Measurements from ENCODE around the gene IGF2. TPM values are rescaled to one million over a fixed set of nuclear protein-coding genes. Genes with fewer than 3 reads are reported as not detected.

IGF2 gene
- total RNA-seq, 1 donor from 2014 or later = 21.5 TPM

GRCh38 chr11:2159536-2160413 is 20.6 kb upstream of the IGF2 start:
- no peaks in the 10 kb centered on the region for H3K4me1 Mint-ChIP-seq (ENCODE audit: low read depth, unreplicated experiment)
- H3K27ac Mint-ChIP-seq (ENCODE audit: unreplicated experiment) = no peak overlapping the region
- TF ChIP-seq CTCF (IDR thresholded peaks at IDR 0.05; ENCODE audit: partially characterized antibody, unreplicated experiment) = no peak
- H3K36me3 Mint-ChIP-seq (ENCODE audit: unreplicated experiment) = no peaks in the 10 kb centered on the region
- peaks cover 2% of the 10 kb centered on the region for H3K9me3 Mint-ChIP-seq (ENCODE audit: unreplicated experiment)
- no peak overlapping the region for H3K4me3 Mint-ChIP-seq (ENCODE audit: unreplicated experiment)
- H3K27me3 Mint-ChIP-seq (ENCODE audit: unreplicated experiment) = no peaks in the 10 kb centered on the region
- DNase-seq = no peak

GRCh38 chr11:2158966-2159365 is 19.8 kb upstream of the IGF2 start:
- no peaks in the 10 kb centered on the region for H3K27me3 Mint-ChIP-seq (ENCODE audit: unreplicated experiment)
- no peak for TF ChIP-seq CTCF (IDR thresholded peaks at IDR 0.05; ENCODE audit: partially characterized antibody, unreplicated experiment)
- no peak overlapping the region for H3K4me3 Mint-ChIP-seq (ENCODE audit: unreplicated experiment)

GRCh38 chr11:2158296-2158737 is 19.1 kb upstream of the IGF2 start:
- Mint-ChIP-seq H3K4me1 (ENCODE audit: low read depth, unreplicated experiment) (no peaks in the 10 kb centered on the region), H3K9me3 (ENCODE audit: unreplicated experiment) (peaks cover 2% of the 10 kb centered on the region), H3K4me3 (ENCODE audit: unreplicated experiment) (no peak overlapping the region), H3K27ac (ENCODE audit: unreplicated experiment) (no peak overlapping the region), H3K27me3 (ENCODE audit: unreplicated experiment) (no peaks in the 10 kb centered on the region), H3K36me3 (ENCODE audit: unreplicated experiment) (no peaks in the 10 kb centered on the region)
- TF ChIP-seq CTCF (IDR thresholded peaks at IDR 0.05; ENCODE audit: partially characterized antibody, unreplicated experiment) = no peak
- no peak for DNase-seq

More at GRCh38 chr11:2158966-2159365, 19.8 kb upstream of the IGF2 start:
- Mint-ChIP-seq H3K9me3 (ENCODE audit: unreplicated experiment) (peaks cover 2% of the 10 kb centered on the region), H3K36me3 (ENCODE audit: unreplicated experiment) (no peaks in the 10 kb centered on the region), H3K27ac (ENCODE audit: unreplicated experiment) (no peak overlapping the region), H3K4me1 (ENCODE audit: low read depth, unreplicated experiment) (no peaks in the 10 kb centered on the region)
- no peak for DNase-seq

- Mint-ChIP-seq H3K27me3 (ENCODE audit: unreplicated experiment) (peaks cover 2% of the 10 kb centered on the region), H3K36me3 (ENCODE audit: unreplicated experiment) (no peaks in the 10 kb centered on the region), H3K27ac (ENCODE audit: unreplicated experiment) (no peak overlapping the region), H3K9me3 (ENCODE audit: unreplicated experiment) (peaks cover 2% of the 10 kb centered on the region), H3K4me3 (ENCODE audit: unreplicated experiment) (no peak overlapping the region), H3K4me1 (ENCODE audit: low read depth, unreplicated experiment) (no peaks in the 10 kb centered on the region)
- DNase-seq = no peak
- TF ChIP-seq CTCF (IDR thresholded peaks at IDR 0.05; ENCODE audit: partially characterized antibody, unreplicated experiment) = no peak
Measured at GRCh38 chr11:2157294-2158040, 18.3 kb upstream of the IGF2 start.
